VCaP (cell line): ENCODE measurements around the gene KAZN.

ENCODE experiments used
- H3K27ac ChIP-seq: fragments of 450-650 bp; 2 replicates; pipeline ENCODE4 v1.5.1; 2017
- CTCF ChIP-seq: fragments of 450-650 bp; conservative IDR thresholded peaks from 2 replicates; pipeline ENCODE4 v1.5.1; 2017; ENCODE audit warnings: mild to moderate bottlenecking, moderate library complexity

KAZN gene

GRCh38 chr1:14896381-14897079 lies 298.0 kb downstream of the KAZN start:
- TF ChIP-seq CTCF: no peak
- no peak overlapping the region for H3K27ac ChIP-seq

- H3K27ac ChIP-seq: no peak overlapping the region
- TF ChIP-seq CTCF: no peak
These were observed 298.6 kb downstream of the KAZN start for GRCh38 chr1:14897080-14897449.

- H3K27ac ChIP-seq: no peak overlapping the region
- no peak for TF ChIP-seq CTCF
These were observed 299.1 kb downstream of the KAZN start for GRCh38 chr1:14897547-14897946.

- H3K27ac ChIP-seq: no peak overlapping the region
- no peak for TF ChIP-seq CTCF
These were observed 299.6 kb downstream of the KAZN start for GRCh38 chr1:14897997-14898645.

- TF ChIP-seq CTCF: no peak
- no peak overlapping the region for H3K27ac ChIP-seq
These were observed 301.2 kb downstream of the KAZN start for GRCh38 chr1:14899686-14900085.

GRCh38 chr1:14901371-14901954 lies 303.0 kb downstream of the KAZN start:
- no peak for TF ChIP-seq CTCF
- no peak overlapping the region for H3K27ac ChIP-seq

GRCh38 chr1:14903922-14904321 lies 305.4 kb downstream of the KAZN start:
- no peak overlapping the region for H3K27ac ChIP-seq
- TF ChIP-seq CTCF: no peak
